Astrocyte (in vitro differentiated cells and primary cell): ENCODE data around the gene RAG1.

Experiments
- CTCF ChIP-seq: IDR thresholded peaks from 2 replicates; pipeline ENCODE4 v1.5.1; 2011; ENCODE audit warnings: low read depth, mild to moderate bottlenecking, inconsistent platforms, low read length, moderate library complexity; ENCODE audit not compliant: insufficient read depth
- EZH2 ChIP-seq: IDR thresholded peaks from 2 replicates; pipeline ENCODE4 v1.6.1; 2012; ENCODE audit warnings: mild to moderate bottlenecking, low read length, inconsistent platforms; ENCODE audit not compliant: insufficient read depth

DNA sequence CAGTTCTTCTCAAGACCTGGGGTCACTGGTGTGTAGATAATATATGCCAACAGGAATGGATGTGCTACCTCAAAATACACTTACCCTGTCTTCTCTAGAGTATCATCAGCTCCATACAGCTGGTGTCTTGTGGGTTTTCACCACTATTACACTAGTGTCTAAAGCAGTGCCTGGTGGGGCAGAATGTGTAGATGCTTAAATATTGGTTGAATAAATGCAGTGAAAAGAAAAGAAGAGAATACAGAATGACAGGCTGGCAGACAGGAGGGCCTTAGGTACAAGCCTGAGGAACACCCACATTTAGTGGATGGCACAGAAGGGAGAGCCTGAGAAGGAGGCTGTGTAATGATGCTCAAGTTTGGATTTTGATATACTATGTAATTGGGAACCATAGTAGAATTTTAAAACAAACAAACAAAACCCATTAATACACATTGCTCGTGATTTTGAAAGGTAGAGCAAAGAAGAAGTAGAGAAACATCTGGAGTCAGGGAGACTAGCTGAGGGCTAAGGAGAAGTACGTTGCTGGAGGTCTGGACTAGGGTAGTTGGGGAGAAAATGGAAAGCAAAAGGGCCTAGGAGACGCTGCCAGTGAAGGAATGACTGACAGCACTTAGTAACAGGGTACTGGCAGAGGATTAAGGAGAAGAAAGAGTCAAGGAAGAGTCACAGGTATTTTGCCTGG is 50.7 kb downstream of the RAG1 start:
- TF ChIP-seq EZH2 (no peak), CTCF (no peak)
